Activated CD4-positive, alpha-beta T cell treated with anti-CD3 and anti-CD28 coated beads for 36 hours (primary cell): Measurements from ENCODE around the gene KCTD14. TPM values are rescaled to one million over a fixed set of nuclear protein-coding genes. Genes with fewer than 3 reads are reported as not detected.
A peak's percentile ranks its signal among the peaks of the same experiment; 100 is the strongest.
"Not testable (repeated sequence)": the region's sequence is repeated elsewhere in the genome, so short reads cannot be mapped to it uniquely, and the experiment has no call there.

Experiments used
- ATAC-seq: fragments of 200-7000 bp; cut with Tn5 transposase; one replicate; pipeline ENCODE4 v1.10.0; 2021; ENCODE audit warnings: mild to moderate bottlenecking, moderate library complexity
- CTCF ChIA-PET: fragments of 350-600 bp; sonication (Branson Sonifier 250); formaldehyde crosslinking; loops from one replicate; lab custom pipeline; 2021; ENCODE audit warnings: antibody characterized with exemption; lab: Charles Lee
- POLR2A ChIA-PET: fragments of 350-600 bp; sonication (Branson Sonifier 250); formaldehyde crosslinking; loops from one replicate; lab custom pipeline; 2021; ENCODE audit warnings: antibody characterized with exemption, inconsistent platforms; lab: Charles Lee
- DNase-seq: peaks from one replicate; pipeline ENCODE4 v3.0.0-alpha.2; 2020
- H3K27ac Mint-ChIP-seq: one replicate; pipeline ENCODE4 v1.8.0; 2021; ENCODE audit warnings: mixed read lengths
- H3K27me3 Mint-ChIP-seq: one replicate; pipeline ENCODE4 v1.8.0; 2021; ENCODE audit warnings: mixed read lengths
- H3K36me3 Mint-ChIP-seq: one replicate; pipeline ENCODE4 v1.8.0; 2021; ENCODE audit warnings: low read depth, mixed read lengths
- H3K4me1 Mint-ChIP-seq: one replicate; pipeline ENCODE4 v1.8.0; 2021; ENCODE audit warnings: mixed read lengths
- H3K4me3 Mint-ChIP-seq: one replicate; pipeline ENCODE4 v1.8.0; 2021; ENCODE audit warnings: mild to moderate bottlenecking, moderate library complexity, mixed read lengths
- H3K9me3 Mint-ChIP-seq: one replicate; pipeline ENCODE4 v1.8.0; 2021; ENCODE audit warnings: low read depth, mixed read lengths
- intact Hi-C, 2 experiments: fragments of 100-400 bp; cut with DNase I in 1 of 2; cut with micrococcal nuclease in 1 of 2; formaldehyde crosslinking; loops; one replicate each; pipeline versions ENCODE4 v1.14.2 to v1.15.1; 2022 to 2024; cut with DNase I, micrococcal nuclease
- total RNA-seq, 2 experiments: library from RNA; stranded (reverse); gene quantifications; one replicate each; pipeline ENCODE4 v1.2.3, GENCODE V29; 2021

Gene KCTD14
- total RNA-seq, 2 experiments from 2014 or later = 0.14 to 0.21 TPM

- DNase-seq (no peak), ATAC-seq (no peak)
- CTCF ChIA-PET = interaction anchor here (0.7 to 3.0 kb wide), 20 partner anchors 9 to 518 kb away, joined by 3 to 17 read pairs (median 6); partner anchors contain the start of gene INTS4
- H3K27me3 Mint-ChIP-seq = no peaks in the 10 kb centered on the region
- H3K4me1 Mint-ChIP-seq = peaks cover 10% of the 10 kb centered on the region
- no peaks in the 10 kb centered on the region for H3K36me3 Mint-ChIP-seq
- intact Hi-C loops = loop anchor here (1.0 to 5.0 kb wide), 4 partner anchors 34 to 270 kb away; partner anchors contain the start of genes AAMDC (in 1 of the 2) and RSF1 (in 1 of the 2)
- H3K4me3 Mint-ChIP-seq = no peak overlapping the region
- H3K27ac Mint-ChIP-seq = no peak overlapping the region
- POLR2A ChIA-PET = interaction anchor here (1.0 kb wide), 1 partner anchor 52 kb away, joined by 3 read pairs; no protein-coding TSS in a partner anchor
- no peaks in the 10 kb centered on the region for H3K9me3 Mint-ChIP-seq
Observed at GRCh38 chr11:78046486-78046854, 23.4 kb upstream of the KCTD14 start.

GRCh38 chr11:78045851-78046485 is 22.9 kb upstream of the KCTD14 start:
- Mint-ChIP-seq H3K9me3 (no peaks in the 10 kb centered on the region), H3K4me3 (no peak overlapping the region), H3K27ac (peak overlapping the region; percentile 47), H3K36me3 (no peaks in the 10 kb centered on the region), H3K27me3 (no peaks in the 10 kb centered on the region), H3K4me1 (peaks cover 10% of the 10 kb centered on the region)
- ChIA-PET CTCF (interaction anchor here (0.6 to 3.0 kb wide), 35 partner anchors 8 to 518 kb away, joined by 3 to 17 read pairs (median 5); partner anchors contain the start of gene INTS4), POLR2A (interaction anchor here (1.0 kb wide), 1 partner anchor 51 kb away, joined by 3 read pairs; no protein-coding TSS in a partner anchor)
- DNase-seq (peak; percentile 87), ATAC-seq (peak; percentile 98)
- intact Hi-C loops = loop anchor here (1.0 to 5.0 kb wide), 4 partner anchors 34 to 270 kb away; partner anchors contain the start of genes AAMDC (in 1 of the 2) and RSF1 (in 1 of the 2)

DNA sequence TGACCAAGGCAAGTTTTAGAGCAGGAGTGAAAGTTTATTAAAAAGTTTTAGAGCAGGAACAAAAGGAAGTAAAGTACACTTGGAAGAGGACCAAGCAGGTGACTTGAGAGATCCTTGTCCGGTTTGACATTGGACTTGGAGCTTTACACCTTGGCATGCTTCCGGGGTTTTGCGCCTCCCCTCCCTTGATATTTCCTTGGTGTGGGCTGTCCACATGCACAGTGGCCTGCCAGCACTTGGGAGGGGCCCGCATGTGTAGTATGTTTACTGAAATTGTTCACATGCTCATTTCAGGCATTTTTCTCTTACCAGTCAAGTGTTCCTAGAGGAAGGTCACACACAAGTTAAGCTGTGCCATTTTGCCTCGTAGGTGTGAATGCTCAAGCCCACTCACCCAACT is 21.6 kb upstream of the KCTD14 start:
- Mint-ChIP-seq H3K4me1 (peaks cover 17% of the 10 kb centered on the region), H3K36me3 (no peaks in the 10 kb centered on the region), H3K4me3 (no peak overlapping the region), H3K27me3 (no peaks in the 10 kb centered on the region), H3K27ac (no peak overlapping the region), H3K9me3 (no peaks in the 10 kb centered on the region)
- ATAC-seq (no peak), DNase-seq (no peak)
- ChIA-PET POLR2A (no interaction called here), CTCF (interaction anchor here (1.0 to 3.0 kb wide), 16 partner anchors 9 to 519 kb away, joined by 3 to 17 read pairs (median 5); partner anchors contain the start of gene INTS4)
- intact Hi-C loops = loop anchor here (5.0 kb wide), 2 partner anchors 32 to 222 kb away; partner anchors contain the start of genes AAMDC (in 1 of the 2) and RSF1 (in 1 of the 2)

- no peak for DNase-seq
- H3K27ac Mint-ChIP-seq = no peak overlapping the region
- no peaks in the 10 kb centered on the region for H3K9me3 Mint-ChIP-seq
- no peaks in the 10 kb centered on the region for H3K27me3 Mint-ChIP-seq
- POLR2A ChIA-PET = no interaction called here
- H3K36me3 Mint-ChIP-seq = no peaks in the 10 kb centered on the region
- CTCF ChIA-PET = interaction anchor here (0.6 to 1.6 kb wide), 3 partner anchors 11 to 488 kb away, joined by 3 read pairs; no protein-coding TSS in a partner anchor
- no peak overlapping the region for H3K4me3 Mint-ChIP-seq
- ATAC-seq = no peak
- intact Hi-C loops = no loop called here
- peaks cover 20% of the 10 kb centered on the region for H3K4me1 Mint-ChIP-seq
Observed at GRCh38 chr11:78041843-78042440, 18.9 kb upstream of the KCTD14 start.

- ATAC-seq, H3K36me3 Mint-ChIP-seq, H3K27me3 Mint-ChIP-seq, H3K9me3 Mint-ChIP-seq, POLR2A ChIA-PET, H3K4me3 Mint-ChIP-seq, H3K27ac Mint-ChIP-seq, intact Hi-C loops, DNase-seq: not testable (repeated sequence)
- CTCF ChIA-PET = interaction anchor here (0.6 to 1.6 kb wide), 4 partner anchors 12 to 630 kb away, joined by 3 read pairs; no protein-coding TSS in a partner anchor
- H3K4me1 Mint-ChIP-seq = peaks cover 20% of the 10 kb centered on the region
Observed at GRCh38 chr11:78041380-78041719, 18.3 kb upstream of the KCTD14 start.

GRCh38 chr11:78040691-78041379 is 17.8 kb upstream of the KCTD14 start:
- intact Hi-C loops = no loop called here
- POLR2A ChIA-PET = no interaction called here
- ATAC-seq = peak; percentile 40

DNA sequence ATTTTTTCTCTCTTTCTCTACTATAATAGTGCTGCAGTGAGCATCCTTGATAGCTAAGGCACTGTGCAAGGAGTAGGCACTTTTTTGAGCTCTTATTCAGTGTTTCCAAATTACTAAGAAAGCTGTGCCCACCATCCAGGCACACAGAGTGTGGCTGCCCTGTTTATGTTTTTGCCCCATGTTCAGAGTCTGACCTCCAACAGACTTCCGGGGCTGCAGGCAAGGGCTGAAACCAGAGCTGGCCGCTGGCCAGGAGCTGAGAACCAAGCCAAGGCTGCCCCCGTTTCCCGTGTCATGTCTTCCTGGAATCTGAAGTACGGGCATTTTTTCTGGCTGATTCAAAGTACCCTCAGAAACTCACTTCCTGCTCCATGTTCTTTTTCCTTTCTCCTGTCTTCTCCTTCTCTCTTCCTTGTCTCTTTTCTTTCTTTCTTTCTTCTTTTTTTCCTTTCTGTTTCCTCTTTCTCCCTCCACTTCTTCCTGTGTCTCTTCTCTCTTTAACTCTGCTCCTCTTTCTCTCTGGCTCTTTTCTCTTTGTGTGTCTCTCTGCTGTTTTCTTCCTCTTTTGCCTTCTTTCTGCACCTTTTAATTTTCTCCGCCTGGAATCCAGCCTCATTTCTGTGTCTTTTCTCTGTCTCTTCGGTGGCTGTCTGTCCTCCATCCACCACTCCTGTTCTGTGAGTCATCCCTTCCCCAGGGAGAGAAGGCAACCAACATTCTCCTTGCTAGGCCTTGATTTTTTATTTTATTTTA is 17.0 kb upstream of the KCTD14 start:
- ATAC-seq (peak; percentile 86), DNase-seq (peak; percentile 60)
- Mint-ChIP-seq H3K36me3 (no peaks in the 10 kb centered on the region), H3K4me3 (peak overlapping the region; percentile 25), H3K9me3 (no peaks in the 10 kb centered on the region), H3K27me3 (no peaks in the 10 kb centered on the region), H3K27ac (peak overlapping the region; percentile 81), H3K4me1 (peaks cover 10% of the 10 kb centered on the region)
- intact Hi-C loops = no loop called here
- POLR2A ChIA-PET = interaction anchor here (0.6 to 1.4 kb wide), 3 partner anchors 9 to 453 kb away, joined by 3 to 4 read pairs (median 3); no protein-coding TSS in a partner anchor
- CTCF ChIA-PET = interaction anchor here (0.6 to 1.1 kb wide), 4 partner anchors 40 to 360 kb away, joined by 3 to 6 read pairs (median 3); partner anchors contain the start of gene INTS4

More at GRCh38 chr11:78040691-78041379, 17.8 kb upstream of the KCTD14 start:
- no peaks in the 10 kb centered on the region for H3K36me3 Mint-ChIP-seq
- peak; percentile 47 for DNase-seq
- H3K27ac Mint-ChIP-seq = no peak overlapping the region
- no peaks in the 10 kb centered on the region for H3K27me3 Mint-ChIP-seq
- H3K4me1 Mint-ChIP-seq = peaks cover 14% of the 10 kb centered on the region
- CTCF ChIA-PET = interaction anchor here (0.6 to 1.6 kb wide), 4 partner anchors 12 to 629 kb away, joined by 3 read pairs; no protein-coding TSS in a partner anchor
- no peak overlapping the region for H3K4me3 Mint-ChIP-seq
- H3K9me3 Mint-ChIP-seq = no peaks in the 10 kb centered on the region

GRCh38 chr11:78039391-78039918 is 16.4 kb upstream of the KCTD14 start:
- Mint-ChIP-seq H3K27me3 (no peaks in the 10 kb centered on the region), H3K9me3 (no peaks in the 10 kb centered on the region), H3K4me3 (no peak overlapping the region), H3K4me1 (peaks cover 10% of the 10 kb centered on the region), H3K27ac (peak overlapping the region; percentile 81), H3K36me3 (no peaks in the 10 kb centered on the region)
- DNase-seq (no peak), ATAC-seq (peak; percentile 52)
- intact Hi-C loops = no loop called here
- ChIA-PET POLR2A (interaction anchor here (0.6 to 1.4 kb wide), 4 partner anchors 8 to 533 kb away, joined by 3 to 4 read pairs (median 3); no protein-coding TSS in a partner anchor), CTCF (interaction anchor here (0.6 to 1.1 kb wide), 2 partner anchors 43 to 360 kb away, joined by 3 to 6 read pairs; no protein-coding TSS in a partner anchor)

DNA sequence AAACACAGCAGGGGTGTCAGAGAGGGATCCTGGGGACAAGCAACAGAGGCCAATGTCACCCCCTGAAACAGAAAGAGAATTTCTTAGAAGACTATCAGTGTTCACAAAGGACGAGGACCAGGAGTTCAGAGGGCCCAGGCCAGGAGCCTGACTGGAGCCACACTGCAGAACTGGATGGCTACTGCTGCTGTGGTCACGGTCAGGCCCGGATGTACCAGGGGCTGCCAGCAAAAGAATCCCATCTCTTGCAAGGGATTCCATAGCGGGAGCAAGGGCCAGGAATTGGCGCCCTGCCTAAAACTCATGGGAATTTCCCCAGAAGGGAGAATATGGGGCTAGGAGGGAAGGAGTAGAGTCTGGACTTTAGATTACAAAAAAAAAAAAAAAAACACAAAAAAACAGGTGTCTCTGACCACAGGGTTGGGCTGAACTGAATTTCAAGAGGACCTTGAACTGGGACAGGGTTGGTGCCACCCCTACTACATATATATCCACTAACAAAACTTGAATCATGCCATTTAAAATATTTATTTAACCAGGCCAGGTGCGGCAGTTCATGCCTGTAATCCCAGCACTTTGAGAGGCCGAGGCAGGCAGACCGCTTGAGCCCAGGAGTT is 15.7 kb upstream of the KCTD14 start:
- intact Hi-C loops = no loop called here
- Mint-ChIP-seq H3K9me3 (no peaks in the 10 kb centered on the region), H3K4me1 (peaks cover 10% of the 10 kb centered on the region), H3K36me3 (no peaks in the 10 kb centered on the region), H3K4me3 (no peak overlapping the region), H3K27ac (no peak overlapping the region), H3K27me3 (no peaks in the 10 kb centered on the region)
- DNase-seq (no peak), ATAC-seq (no peak)
- CTCF ChIA-PET = interaction anchor here (1.1 kb wide), 1 partner anchor 42 kb away, joined by 6 read pairs; no protein-coding TSS in a partner anchor
- POLR2A ChIA-PET = interaction anchor here (0.7 to 1.4 kb wide), 2 partner anchors 44 to 534 kb away, joined by 3 to 4 read pairs; no protein-coding TSS in a partner anchor
